ENCODE measurements around the gene HNRNPA1. TPM values are rescaled to one million over a fixed set of nuclear protein-coding genes. Genes with fewer than 3 reads are reported as not detected.
A peak's percentile ranks its signal among the peaks of the same experiment; 100 is the strongest.

Gene HNRNPA1
- total and polyA plus RNA-seq, 9 of the 15 experiments (the other 6 are each of a cell fraction or from before 2014, with no cell fraction given): 1,166 to 2,703 (median 1,815) TPM

- TF ChIP-seq JUN (IDR thresholded peaks at IDR 0.05; ENCODE audit: borderline replicate concordance, low read depth, low read length) (no peak), JUN (CRISPR knock-in tag; IDR thresholded peaks at IDR 0.05; ENCODE audit: borderline replicate concordance) (no peak), PYGO2 (tag; IDR thresholded peaks at IDR 0.05) (0 out of 2 replicates have a peak, but pooled peaks have one; percentile 44), KDM2B (CRISPR knock-in tag; IDR thresholded peaks at IDR 0.05) (no peak), ZNF239 (CRISPR knock-in tag; IDR thresholded peaks at IDR 0.05) (no peak)
- TF ChIP-seq, protein P1, sequence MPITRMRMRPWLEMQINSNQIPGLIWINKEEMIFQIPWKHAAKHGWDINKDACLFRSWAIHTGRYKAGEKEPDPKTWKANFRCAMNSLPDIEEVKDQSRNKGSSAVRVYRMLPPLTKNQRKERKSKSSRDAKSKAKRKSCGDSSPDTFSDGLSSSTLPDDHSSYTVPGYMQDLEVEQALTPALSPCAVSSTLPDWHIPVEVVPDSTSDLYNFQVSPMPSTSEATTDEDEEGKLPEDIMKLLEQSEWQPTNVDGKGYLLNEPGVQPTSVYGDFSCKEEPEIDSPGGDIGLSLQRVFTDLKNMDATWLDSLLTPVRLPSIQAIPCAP (CRISPR knock-in tag; IDR thresholded peaks at IDR 0.05; ENCODE audit: borderline replicate concordance): no peak
Measured at GRCh38 chr12:54296393-54297099, 16.0 kb downstream of the HNRNPA1 start (continued).

DNA sequence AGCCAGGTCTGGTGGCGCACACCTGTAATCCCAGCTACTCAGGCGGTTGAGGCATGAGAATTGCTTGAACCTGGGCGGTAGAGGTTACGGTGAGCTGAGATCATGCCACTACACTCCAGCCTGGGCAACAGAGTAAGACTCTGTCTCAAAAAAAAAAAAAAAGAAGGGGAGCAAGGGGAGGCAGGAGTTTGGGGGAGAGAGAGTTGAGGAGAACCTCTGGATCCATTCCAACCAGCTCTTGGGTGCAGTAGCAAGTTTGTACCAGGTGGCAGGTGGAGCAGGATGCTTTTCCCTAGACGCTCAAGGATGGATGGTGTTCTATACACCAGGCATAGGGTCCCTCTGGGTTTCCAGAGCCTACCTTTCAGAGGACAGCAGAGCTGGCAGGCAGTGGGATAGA lies 18.4 kb downstream of the HNRNPA1 start:
- H3K36me3 ChIP-seq (ENCODE audit: control insufficient read depth, insufficient read depth, low read length): peaks cover 54% of the 10 kb centered on the region
- BruUV-seq (replicated peaks): no TSS peak
- H4K20me1 ChIP-seq (replicated peaks; ENCODE audit: control insufficient read depth, insufficient read depth, low read length): peaks cover 7% of the 10 kb centered on the region; the same call in 1 of the 2 replicates
- CTCF ChIA-PET (ENCODE audit: low intra/inter-chr PET ratio): no interaction called here
- H3K9ac ChIP-seq (ENCODE audit: insufficient read depth in 1 of 2, low read depth in 2 of 2, low read length in 2 of 2): peak overlapping the region; percentile 92 to 93
- H3K27ac ChIP-seq (ENCODE audit: extremely low read depth, low read depth, low read length): peak overlapping the region; percentile 88; the same call in 2 of the 3 replicates
- no peak for ATAC-seq
- H2AFZ ChIP-seq (ENCODE audit: low read depth, low read length): no peak overlapping the region
- H3K4me2 ChIP-seq (ENCODE audit: insufficient read depth, low read length): peak overlapping the region; percentile 100
- no peaks in the 10 kb centered on the region for H3K9me3 ChIP-seq (replicated peaks; ENCODE audit: control insufficient read depth, insufficient read depth, low read depth, low read length)
- no peaks in the 10 kb centered on the region for H3K9me1 ChIP-seq (ENCODE audit: control insufficient read depth, insufficient read depth, low read length)
- intact Hi-C loops (cut with micrococcal nuclease): loop anchor here (10.0 kb wide), 1 partner anchor 284 kb away; no protein-coding TSS in a partner anchor
- 4% methylated on average over 5 of the region's 5 CpGs for WGBS (ENCODE audit: insufficient coverage, low coverage, missing lambda C conversion rate)
- peaks cover 97% of the 10 kb centered on the region for H3K79me2 ChIP-seq (ENCODE audit: control insufficient read depth, insufficient read depth, low read length)
- peaks cover 16 to 35% of the 10 kb centered on the region in 2 experiments; a peak in 4 of 5 replicates for H3K4me1 ChIP-seq (replicated peaks in 1 of 2; ENCODE audit: control insufficient read depth in 2 of 2, insufficient read depth in 2 of 2, low read length in 2 of 2)
- H3K4me3 ChIP-seq: peak overlapping the region; percentile 78
- POLR2A ChIA-PET: interaction anchor here (0.6 to 4.1 kb wide), 9 partner anchors 12 to 1183 kb away, joined by 3 to 19 read pairs (median 5); partner anchors contain the start of genes CBX5, COPZ1 and HNRNPA1
- H3K27me3 ChIP-seq (ENCODE audit: control insufficient read depth in 2 of 2, insufficient read depth in 2 of 2, low read length in 2 of 2): no peaks in the 10 kb centered on the region; a peak in 1 of 5 replicates
- peak in 2 of 4 experiments; percentile 27 to 67 for DNase-seq (ENCODE audit: extremely low read depth in 1 of 4, low spot score in 3 of 4)
- FAIRE-seq: no peak
- in situ Hi-C loops (cut with MboI): loop anchor here (10.0 kb wide), 1 partner anchor 66 kb away; the partner anchor contains the start of gene GPR84
- TF ChIP-seq MTA1 (IDR thresholded peaks at IDR 0.05; ENCODE audit: borderline replicate concordance) (peak; percentile 26; the same call in 1 of the 2 replicates), BRD9 (IDR thresholded peaks at IDR 0.05; ENCODE audit: low read depth, partially characterized antibody) (peak; percentile 44), DPF2 (IDR thresholded peaks at IDR 0.05) (0 out of 2 replicates have a peak, but pooled peaks have one; percentile 9), HLTF (IDR thresholded peaks at IDR 0.05) (0 out of 2 replicates have a peak, but pooled peaks have one; percentile 16), LARP7 (IDR thresholded peaks at IDR 0.05) (peak; percentile 94), HDAC2 (IDR thresholded peaks at IDR 0.05) (0 out of 2 replicates have a peak, but pooled peaks have one; percentile 16)
- TF ChIP-seq, protein P2, sequence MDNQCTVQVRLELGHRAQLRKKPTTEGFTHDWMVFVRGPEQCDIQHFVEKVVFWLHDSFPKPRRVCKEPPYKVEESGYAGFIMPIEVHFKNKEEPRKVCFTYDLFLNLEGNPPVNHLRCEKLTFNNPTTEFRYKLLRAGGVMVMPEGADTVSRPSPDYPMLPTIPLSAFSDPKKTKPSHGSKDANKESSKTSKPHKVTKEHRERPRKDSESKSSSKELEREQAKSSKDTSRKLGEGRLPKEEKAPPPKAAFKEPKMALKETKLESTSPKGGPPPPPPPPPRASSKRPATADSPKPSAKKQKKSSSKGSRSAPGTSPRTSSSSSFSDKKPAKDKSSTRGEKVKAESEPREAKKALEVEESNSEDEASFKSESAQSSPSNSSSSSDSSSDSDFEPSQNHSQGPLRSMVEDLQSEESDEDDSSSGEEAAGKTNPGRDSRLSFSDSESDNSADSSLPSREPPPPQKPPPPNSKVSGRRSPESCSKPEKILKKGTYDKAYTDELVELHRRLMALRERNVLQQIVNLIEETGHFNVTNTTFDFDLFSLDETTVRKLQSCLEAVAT (IDR thresholded peaks at IDR 0.05): peak; percentile 84 to 93; a peak in 3 of 4 replicates
- TF ChIP-seq, protein P3, sequence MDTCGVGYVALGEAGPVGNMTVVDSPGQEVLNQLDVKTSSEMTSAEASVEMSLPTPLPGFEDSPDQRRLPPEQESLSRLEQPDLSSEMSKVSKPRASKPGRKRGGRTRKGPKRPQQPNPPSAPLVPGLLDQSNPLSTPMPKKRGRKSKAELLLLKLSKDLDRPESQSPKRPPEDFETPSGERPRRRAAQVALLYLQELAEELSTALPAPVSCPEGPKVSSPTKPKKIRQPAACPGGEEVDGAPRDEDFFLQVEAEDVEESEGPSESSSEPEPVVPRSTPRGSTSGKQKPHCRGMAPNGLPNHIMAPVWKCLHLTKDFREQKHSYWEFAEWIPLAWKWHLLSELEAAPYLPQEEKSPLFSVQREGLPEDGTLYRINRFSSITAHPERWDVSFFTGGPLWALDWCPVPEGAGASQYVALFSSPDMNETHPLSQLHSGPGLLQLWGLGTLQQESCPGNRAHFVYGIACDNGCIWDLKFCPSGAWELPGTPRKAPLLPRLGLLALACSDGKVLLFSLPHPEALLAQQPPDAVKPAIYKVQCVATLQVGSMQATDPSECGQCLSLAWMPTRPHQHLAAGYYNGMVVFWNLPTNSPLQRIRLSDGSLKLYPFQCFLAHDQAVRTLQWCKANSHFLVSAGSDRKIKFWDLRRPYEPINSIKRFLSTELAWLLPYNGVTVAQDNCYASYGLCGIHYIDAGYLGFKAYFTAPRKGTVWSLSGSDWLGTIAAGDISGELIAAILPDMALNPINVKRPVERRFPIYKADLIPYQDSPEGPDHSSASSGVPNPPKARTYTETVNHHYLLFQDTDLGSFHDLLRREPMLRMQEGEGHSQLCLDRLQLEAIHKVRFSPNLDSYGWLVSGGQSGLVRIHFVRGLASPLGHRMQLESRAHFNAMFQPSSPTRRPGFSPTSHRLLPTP (IDR thresholded peaks at IDR 0.05; ENCODE audit: borderline replicate concordance, extremely low read depth, insufficient read length): no peak

All from K562 (cell line).